Measurements from ENCODE around the gene SBDS.

SBDS gene

DNA sequence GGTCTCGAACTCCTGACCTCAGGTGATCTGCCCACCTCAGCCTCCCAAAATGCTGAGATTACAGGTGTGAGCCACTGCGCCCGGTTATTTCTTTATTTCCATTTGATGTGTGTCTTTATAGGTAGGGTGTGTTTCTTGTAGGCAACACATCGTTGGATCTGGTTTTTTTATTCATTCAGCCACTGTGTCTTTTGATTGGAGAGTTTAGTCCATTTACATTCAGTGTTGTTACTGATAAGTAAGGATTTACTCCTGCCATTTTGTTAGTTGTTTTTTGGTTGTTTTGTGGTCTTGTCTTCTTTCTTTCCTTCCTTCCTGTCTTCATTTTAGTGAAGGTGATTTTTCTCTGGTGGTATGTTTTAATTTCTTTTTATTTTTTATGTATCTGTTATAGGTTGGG is 57.4 kb downstream of the SBDS start:
- DNase-seq (ENCODE audit: low read depth) = no peak
